Fibroblast of mammary gland (primary cell): ENCODE data around the gene ME3.

Experiments used
- DNase-seq: peaks from one replicate; pipeline ENCODE4 v3.0.0-alpha.2; 2010; ENCODE audit warnings: low read depth
- H3K4me3 ChIP-seq: 2 replicates; pipeline ENCODE4 v1.5.1; 2011; ENCODE audit warnings: low read depth, mild to moderate bottlenecking, low read length, moderate library complexity; ENCODE audit not compliant: control insufficient read depth
- CTCF ChIP-seq: conservative IDR thresholded peaks from 2 replicates; pipeline ENCODE4 v1.5.1; 2011; ENCODE audit warnings: low read depth, low read length, inconsistent platforms; ENCODE audit not compliant: control insufficient read depth, insufficient read depth

The ME3 gene

GRCh38 chr11:86672007-86672621, at the start of gene ME3:
Gene ME3, minus strand, starts transcription at chr11:86672616.
- DNase-seq = peak; percentile 49
- peak within 1 kb of the TSS; percentile 67 for H3K4me3 ChIP-seq
- TF ChIP-seq CTCF = no peak

GRCh38 chr11:86722006-86722405, 49.6 kb upstream of the ME3 start:
- DNase-seq = peak; percentile 80
- no peak overlapping the region for H3K4me3 ChIP-seq
- no peak for TF ChIP-seq CTCF

- no peak for DNase-seq
- no peak overlapping the region for H3K4me3 ChIP-seq
- TF ChIP-seq CTCF = no peak
Measured at GRCh38 chr11:86720546-86720945, 48.1 kb upstream of the ME3 start.

GRCh38 chr11:86719781-86720463, 47.5 kb upstream of the ME3 start:
- DNase-seq = peak; percentile 87

GRCh38 chr11:86718999-86719398, 46.6 kb upstream of the ME3 start:
- TF ChIP-seq CTCF = no peak
- no peak overlapping the region for H3K4me3 ChIP-seq
- DNase-seq = no peak

More at GRCh38 chr11:86719781-86720463, 47.5 kb upstream of the ME3 start:
- H3K4me3 ChIP-seq = no peak overlapping the region
- no peak for TF ChIP-seq CTCF

GRCh38 chr11:86718521-86718920, 46.1 kb upstream of the ME3 start:
- DNase-seq = no peak
- no peak for TF ChIP-seq CTCF
- H3K4me3 ChIP-seq = no peak overlapping the region
